Measurements from ENCODE around the gene KIAA1586. TPM values are rescaled to one million over a fixed set of nuclear protein-coding genes. Genes with fewer than 3 reads are reported as not detected.
"Not testable (repeated sequence)": the region's sequence is repeated elsewhere in the genome, so short reads cannot be mapped to it uniquely, and the experiment has no call there.

KIAA1586 gene
- total RNA-seq, 1 donor = 17.4 TPM

- Histone ChIP-seq H3K4me1 (ENCODE audit: insufficient read depth, low read length) (no peaks in the 10 kb centered on the region), H2AFZ (ENCODE audit: low read length) (no peak overlapping the region), H3K4me3 (ENCODE audit: insufficient read depth, low read length) (no peak overlapping the region), H3K4me2 (ENCODE audit: insufficient read depth, low read length) (no peak overlapping the region), H3K27ac (ENCODE audit: low read depth, low read length) (no peak overlapping the region), H3K36me3 (ENCODE audit: insufficient read depth, low read length) (no peaks in the 10 kb centered on the region), H3K27me3 (ENCODE audit: insufficient read depth, low read length) (no peaks in the 10 kb centered on the region), H4K20me1 (ENCODE audit: insufficient read depth, low read length) (no peaks in the 10 kb centered on the region), H3K9me3 (ENCODE audit: low read depth, low read length) (no peaks in the 10 kb centered on the region), H3K79me2 (ENCODE audit: insufficient read depth, low read length) (no peaks in the 10 kb centered on the region)
- no peak for DNase-seq (ENCODE audit: insufficient read length, low spot score, missing footprints)
- no peak for TF ChIP-seq CTCF (IDR thresholded peaks at IDR 0.05; ENCODE audit: extremely low read depth, low read depth, low read length)
Observed at GRCh38 chr6:57004292-57004691, 42.2 kb upstream of the KIAA1586 start.

GRCh38 chr6:57006101-57006500, 40.4 kb upstream of the KIAA1586 start:
- H2AFZ ChIP-seq (ENCODE audit: low read length) = no peak overlapping the region
- H3K27me3 ChIP-seq (ENCODE audit: insufficient read depth, low read length) = no peaks in the 10 kb centered on the region
- H3K4me2 ChIP-seq (ENCODE audit: insufficient read depth, low read length) = no peak overlapping the region
- H3K4me1 ChIP-seq (ENCODE audit: insufficient read depth, low read length) = no peaks in the 10 kb centered on the region
- H3K4me3 ChIP-seq (ENCODE audit: insufficient read depth, low read length) = no peak overlapping the region
- H3K9me3 ChIP-seq (ENCODE audit: low read depth, low read length) = no peaks in the 10 kb centered on the region
- no peaks in the 10 kb centered on the region for H4K20me1 ChIP-seq (ENCODE audit: insufficient read depth, low read length)
- H3K27ac ChIP-seq (ENCODE audit: low read depth, low read length) = no peak overlapping the region
- H3K79me2 ChIP-seq (ENCODE audit: insufficient read depth, low read length) = no peaks in the 10 kb centered on the region
- DNase-seq (ENCODE audit: insufficient read length, low spot score, missing footprints) = no peak
- TF ChIP-seq CTCF (IDR thresholded peaks at IDR 0.05; ENCODE audit: extremely low read depth, low read depth, low read length) = no peak
- no peaks in the 10 kb centered on the region for H3K36me3 ChIP-seq (ENCODE audit: insufficient read depth, low read length)

GRCh38 chr6:57008069-57008468, 38.4 kb upstream of the KIAA1586 start:
- H3K36me3 ChIP-seq (ENCODE audit: insufficient read depth, low read length); H3K4me1 ChIP-seq (ENCODE audit: insufficient read depth, low read length); H3K27ac ChIP-seq (ENCODE audit: low read depth, low read length); H3K79me2 ChIP-seq (ENCODE audit: insufficient read depth, low read length); DNase-seq (ENCODE audit: insufficient read length, low spot score, missing footprints); H2AFZ ChIP-seq (ENCODE audit: low read length); H3K27me3 ChIP-seq (ENCODE audit: insufficient read depth, low read length); H3K4me2 ChIP-seq (ENCODE audit: insufficient read depth, low read length); H3K4me3 ChIP-seq (ENCODE audit: insufficient read depth, low read length); H3K9me3 ChIP-seq (ENCODE audit: low read depth, low read length); H4K20me1 ChIP-seq (ENCODE audit: insufficient read depth, low read length): not testable (repeated sequence)

- DNase-seq (ENCODE audit: insufficient read length, low spot score, missing footprints) = peak; percentile 82
- H3K4me2 ChIP-seq (ENCODE audit: insufficient read depth, low read length) = peak overlapping the region; percentile 40
- no peak overlapping the region for H3K4me3 ChIP-seq (ENCODE audit: insufficient read depth, low read length)
- H2AFZ ChIP-seq (ENCODE audit: low read length) = no peak overlapping the region
- no peaks in the 10 kb centered on the region for H3K36me3 ChIP-seq (ENCODE audit: insufficient read depth, low read length)
- no peak overlapping the region for H3K27ac ChIP-seq (ENCODE audit: low read depth, low read length)
- no peaks in the 10 kb centered on the region for H4K20me1 ChIP-seq (ENCODE audit: insufficient read depth, low read length)
- H3K4me1 ChIP-seq (ENCODE audit: insufficient read depth, low read length) = peaks cover 8% of the 10 kb centered on the region
- no peaks in the 10 kb centered on the region for H3K79me2 ChIP-seq (ENCODE audit: insufficient read depth, low read length)
- no peaks in the 10 kb centered on the region for H3K27me3 ChIP-seq (ENCODE audit: insufficient read depth, low read length)
- no peaks in the 10 kb centered on the region for H3K9me3 ChIP-seq (ENCODE audit: low read depth, low read length)
- no peak for TF ChIP-seq CTCF (IDR thresholded peaks at IDR 0.05; ENCODE audit: extremely low read depth, low read depth, low read length)
Observed at GRCh38 chr6:57013521-57013926, 33.0 kb upstream of the KIAA1586 start.

Measured in osteoblast (primary cell).